Spleen (tissue), 11 donors: ENCODE measurements around the gene ZNF595. TPM values are rescaled to one million over a fixed set of nuclear protein-coding genes. Genes with fewer than 3 reads are reported as not detected.

Source experiments
- DNase-seq: peaks from one replicate; pipeline ENCODE4 v3.0.0-alpha.2; 2020
- H3K27ac ChIP-seq, 8 donors: fragments of 200-600 bp; sonication (generic) in 7 of 8; 1 replicate in 4 of 8; 2 replicates in 4 of 8; pipeline versions ENCODE4 v1.5.0 to v1.8.0; 2016 to 2021; ENCODE audit warnings: inconsistent platforms in 4 of 8, mild to moderate bottlenecking in 4 of 8, moderate library complexity in 1 of 8
- H3K27me3 ChIP-seq, 7 donors: fragments of 200-600 bp; sonication (generic) in 6 of 7; replicated peaks in 1 of 7; 1 replicate in 4 of 7; 2 replicates in 3 of 7; pipeline versions ENCODE4 v1.5.0 to v1.8.0; 2016 to 2021; ENCODE audit warnings: inconsistent platforms in 3 of 7, mild to moderate bottlenecking in 1 of 7
- H3K36me3 ChIP-seq, 6 donors: fragments of 200-600 bp; sonication (generic) in 5 of 6; 1 replicate in 4 of 6; 2 replicates in 2 of 6; pipeline versions ENCODE4 v1.5.0 to v1.8.0; 2016 to 2021; ENCODE audit warnings: inconsistent platforms in 2 of 6
- H3K4me1 ChIP-seq, 6 donors: fragments of 200-600 bp; sonication (generic) in 5 of 6; 1 replicate in 3 of 6; 2 replicates in 3 of 6; pipeline versions ENCODE4 v1.5.0 to v1.8.0; 2016 to 2021; ENCODE audit warnings: inconsistent platforms in 3 of 6
- H3K4me3 ChIP-seq, 8 donors: fragments of 200-600 bp; sonication (generic) in 7 of 8; 1 replicate in 4 of 8; 2 replicates in 4 of 8; pipeline versions ENCODE4 v1.5.0 to v1.8.0; 2016 to 2021; ENCODE audit warnings: inconsistent platforms in 4 of 8, mild to moderate bottlenecking in 4 of 8, moderate library complexity in 2 of 8
- H3K9me3 ChIP-seq, 8 donors: fragments of 200-600 bp; sonication (generic) in 7 of 8; 1 replicate in 4 of 8; 2 replicates in 4 of 8; pipeline versions ENCODE4 v1.5.0 to v1.8.0; 2016 to 2021; ENCODE audit warnings: inconsistent platforms in 4 of 8
- POLR2A ChIP-seq, 3 donors: fragments of 450-650 bp; IDR thresholded peaks; one replicate each; pipeline ENCODE4 v1.5.1; 2017; ENCODE audit warnings: antibody characterized with exemption in 3 of 3, mild to moderate bottlenecking in 1 of 3
- POLR2AphosphoS5 ChIP-seq, 3 donors: sonication (generic); formaldehyde crosslinking; IDR thresholded peaks; one replicate each; pipeline ENCODE4 v1.5.1; 2017; ENCODE audit warnings: antibody characterized with exemption in 3 of 3
- WGBS, 5 donors: extraction: QIAGEN DNeasy Blood & Tissue Kit in 3 of 5; methylation state at CpG; one replicate each; pipeline versions ENCODE4 v1.1.5 to v1.1.7; 2013 to 2018; 5-methylcytosine and 5-hydroxymethylcytosine counted together
- intact Hi-C: fragments of 100-400 bp; cut with DNase I; formaldehyde crosslinking; loops from one replicate; pipeline ENCODE4 v1.15.0; 2023; ENCODE audit warnings: low total_unique reads
- polyA plus RNA-seq, 3 donors: library from polyadenylated mRNA; stranded (reverse); fragments of 200-250 nt; gene quantifications; one replicate each; pipeline ENCODE4 v1.2.1, GENCODE V29; 2013
- total RNA-seq, 7 donors: library from RNA; depleted of rRNA in 3 of 7; stranded (reverse); fragments of >200 nt in 3 of 7; fragmentation: NEBNext Ultra II Directional in 4 of 7; extraction: Animal tissue kit (Norgen Biotek cat#: 25700) in 4 of 7; gene quantifications; one replicate each; pipeline versions ENCODE4 v1.1.0 to v1.2.1, GENCODE V29; 2016 to 2021
- TF ChIP-seq, protein P1 (sequence below), 11 experiments: fragments of 200-600 bp in 7 of 11; fragments of 450-650 bp in 4 of 11; sonication (generic) in 4 of 11; IDR thresholded peaks in 8 of 11; conservative IDR thresholded peaks in 3 of 11; 1 replicate in 7 of 11; 2 replicates in 4 of 11; pipeline versions ENCODE4 v1.4.0 to v1.8.0; 2016 to 2021; ENCODE audit warnings: antibody characterized with exemption in 11 of 11, inconsistent platforms in 4 of 11, mild to moderate bottlenecking in 1 of 11
- donor health status: healthy with polysubstance abuse.
- donor health status: DM: no; HTN: no; CAD: no; lungs with moderate emphysema.
- donor health status: DM: no; HTN: no; CAD: no.
- donor health status: Bipolar disorder and iron deficiency.
- donor health status: healthy.
- donor health status: DM: no; HTN: no; CAD: no.
- donor health status: DM: yes; HTN: yes; CAD: no.

ZNF595 gene
- total and polyA plus RNA-seq, 10 donors: 2.9 to 55.9 (median 22.5) TPM

DNA sequence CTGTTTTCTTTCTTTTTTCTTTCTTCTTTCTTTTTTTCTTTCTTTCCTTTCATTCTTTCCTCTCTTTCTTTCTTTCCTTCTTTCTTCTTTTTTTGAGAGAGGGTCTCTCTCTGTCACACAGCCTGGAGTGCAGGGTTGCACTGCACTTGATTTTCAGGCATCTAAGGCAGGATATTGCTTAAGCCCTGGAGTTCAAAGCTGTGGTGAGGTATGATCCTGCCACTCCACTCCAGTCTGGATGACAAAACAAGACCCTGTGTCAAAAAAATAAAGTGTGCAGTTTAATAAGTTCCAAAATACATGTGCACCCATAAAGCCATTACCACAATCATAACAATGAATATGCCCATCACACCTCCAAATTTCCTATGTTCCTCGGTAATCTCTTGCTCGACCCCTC lies 60.6 kb downstream of the ZNF595 start:
- 89 to 93% (median 90%) methylated on average over 2 of the region's 2 CpGs for WGBS, 5 donors
- intact Hi-C loops: no loop called here
- H3K4me1 ChIP-seq: no peaks in the 10 kb centered on the region
- no peak for DNase-seq
- peaks cover 0 to 80% (median 50%) of the 10 kb centered on the region in 8 donors for H3K9me3 ChIP-seq
- peaks cover 0 to 20% (median 6%) of the 10 kb centered on the region in 7 donors for H3K27me3 ChIP-seq
- H3K4me3 ChIP-seq: no peak overlapping the region
- no peaks in the 10 kb centered on the region for H3K36me3 ChIP-seq
- no peak for TF ChIP-seq POLR2AphosphoS5 (IDR thresholded peaks at IDR 0.05)
- TF ChIP-seq, protein P1, sequence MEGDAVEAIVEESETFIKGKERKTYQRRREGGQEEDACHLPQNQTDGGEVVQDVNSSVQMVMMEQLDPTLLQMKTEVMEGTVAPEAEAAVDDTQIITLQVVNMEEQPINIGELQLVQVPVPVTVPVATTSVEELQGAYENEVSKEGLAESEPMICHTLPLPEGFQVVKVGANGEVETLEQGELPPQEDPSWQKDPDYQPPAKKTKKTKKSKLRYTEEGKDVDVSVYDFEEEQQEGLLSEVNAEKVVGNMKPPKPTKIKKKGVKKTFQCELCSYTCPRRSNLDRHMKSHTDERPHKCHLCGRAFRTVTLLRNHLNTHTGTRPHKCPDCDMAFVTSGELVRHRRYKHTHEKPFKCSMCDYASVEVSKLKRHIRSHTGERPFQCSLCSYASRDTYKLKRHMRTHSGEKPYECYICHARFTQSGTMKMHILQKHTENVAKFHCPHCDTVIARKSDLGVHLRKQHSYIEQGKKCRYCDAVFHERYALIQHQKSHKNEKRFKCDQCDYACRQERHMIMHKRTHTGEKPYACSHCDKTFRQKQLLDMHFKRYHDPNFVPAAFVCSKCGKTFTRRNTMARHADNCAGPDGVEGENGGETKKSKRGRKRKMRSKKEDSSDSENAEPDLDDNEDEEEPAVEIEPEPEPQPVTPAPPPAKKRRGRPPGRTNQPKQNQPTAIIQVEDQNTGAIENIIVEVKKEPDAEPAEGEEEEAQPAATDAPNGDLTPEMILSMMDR (IDR thresholded peaks at IDR 0.05 in 8 of 11, conservative IDR thresholded peaks at IDR 0.05 in 3 of 11): no peak
- no peak for TF ChIP-seq POLR2A (IDR thresholded peaks at IDR 0.05)
- no peak overlapping the region for H3K27ac ChIP-seq

DNA sequence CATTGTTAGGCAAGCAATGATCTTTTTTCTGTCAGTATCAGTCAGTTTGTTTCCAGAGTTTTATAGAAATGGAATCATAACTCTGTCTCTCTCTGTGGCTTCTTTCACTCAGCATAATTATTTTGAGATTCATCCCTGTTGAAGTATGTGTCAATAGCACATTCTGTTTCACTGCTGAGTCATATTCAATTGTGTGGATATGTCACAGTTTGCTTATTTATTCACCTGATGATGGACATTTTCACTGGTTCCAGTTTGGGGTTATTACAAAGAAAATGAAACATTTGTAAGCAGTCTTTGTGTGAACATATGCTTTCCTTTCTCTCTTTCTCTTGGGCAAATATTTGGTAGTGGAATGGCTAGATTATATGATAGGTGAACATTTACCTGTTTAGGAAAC lies 61.0 kb downstream of the ZNF595 start:
- intact Hi-C loops: no loop called here
- TF ChIP-seq POLR2AphosphoS5 (IDR thresholded peaks at IDR 0.05): no peak
- TF ChIP-seq, protein P1 (IDR thresholded peaks at IDR 0.05 in 8 of 11, conservative IDR thresholded peaks at IDR 0.05 in 3 of 11): no peak
- TF ChIP-seq POLR2A (IDR thresholded peaks at IDR 0.05): no peak
- H3K36me3 ChIP-seq: no peaks in the 10 kb centered on the region
- peaks cover 0 to 80% (median 50%) of the 10 kb centered on the region in 8 donors for H3K9me3 ChIP-seq
- no peak overlapping the region for H3K27ac ChIP-seq
- H3K4me1 ChIP-seq: no peaks in the 10 kb centered on the region
- H3K4me3 ChIP-seq: no peak overlapping the region
- no peak for DNase-seq
- H3K27me3 ChIP-seq: peaks cover 0 to 16% (median 1%) of the 10 kb centered on the region in 7 donors

DNA sequence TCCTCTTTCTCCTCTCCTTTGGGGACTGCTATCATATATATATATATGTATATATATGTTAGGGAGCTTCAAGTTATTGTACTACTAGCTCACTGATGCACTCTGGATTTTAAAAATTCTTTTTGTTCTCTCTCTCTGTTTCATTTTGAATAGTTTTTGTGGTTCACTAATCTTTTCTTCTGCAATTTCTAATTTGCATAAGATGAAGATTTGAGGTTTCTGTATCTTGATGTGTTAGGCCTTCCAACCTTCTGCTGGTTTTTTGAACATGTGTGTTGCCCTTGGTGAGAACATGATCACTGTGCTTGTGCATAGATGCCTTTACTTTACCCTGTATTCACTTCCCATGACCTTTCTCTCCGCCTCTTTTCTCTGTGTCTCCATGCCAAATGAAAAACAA lies 63.4 kb downstream of the ZNF595 start:
- Histone ChIP-seq H3K27me3 (no peaks in the 10 kb centered on the region), H3K4me3 (no peak overlapping the region), H3K4me1 (peaks cover 0 to 14% (median 2%) of the 10 kb centered on the region in 6 donors), H3K27ac (no peak overlapping the region), H3K36me3 (no peaks in the 10 kb centered on the region), H3K9me3 (peaks cover 0 to 84% (median 51%) of the 10 kb centered on the region in 8 donors)
- no peak for DNase-seq
- intact Hi-C loops: no loop called here
- 80 to 95% (median 86%) methylated on average over 1 of the region's 1 CpG for WGBS, 5 donors
- TF ChIP-seq POLR2AphosphoS5 (IDR thresholded peaks at IDR 0.05) (no peak), POLR2A (IDR thresholded peaks at IDR 0.05) (no peak)
- TF ChIP-seq, protein P1 (IDR thresholded peaks at IDR 0.05 in 8 of 11, conservative IDR thresholded peaks at IDR 0.05 in 3 of 11): no peak

- peak overlapping the region in 1 of 8 donors; percentile 20 for H3K4me3 ChIP-seq
- no peaks in the 10 kb centered on the region for H3K27me3 ChIP-seq
- no peak for DNase-seq
- 49 to 70% (median 62%) methylated on average over 5 of the region's 5 CpGs for WGBS, 5 donors
- H3K9me3 ChIP-seq: peaks cover 0 to 92% (median 66%) of the 10 kb centered on the region in 8 donors
- H3K4me1 ChIP-seq: peaks cover 2 to 36% (median 12%) of the 10 kb centered on the region in 6 donors
- intact Hi-C loops: no loop called here
- peaks cover 0 to 1% (median 0%) of the 10 kb centered on the region in 6 donors for H3K36me3 ChIP-seq
- peak overlapping the region in 5 of 8 donors; percentile 30 to 59 (median 52) for H3K27ac ChIP-seq
- TF ChIP-seq, protein P1 (IDR thresholded peaks at IDR 0.05 in 8 of 11, conservative IDR thresholded peaks at IDR 0.05 in 3 of 11): no peak
- TF ChIP-seq POLR2A (IDR thresholded peaks at IDR 0.05) (no peak), POLR2AphosphoS5 (IDR thresholded peaks at IDR 0.05) (no peak)
These were observed 67.5 kb downstream of the ZNF595 start for GRCh38 chr4:120616-121015.
